GM21515 (cell line): Measurements from ENCODE around the gene ASXL1.
"Not testable (repeated sequence)": the region's sequence is repeated elsewhere in the genome, so short reads cannot be mapped to it uniquely, and the experiment has no call there.

ENCODE experiments used
- ATAC-seq: cut with Tn5 transposase; IDR thresholded peaks from one replicate; pipeline ENCODE4 v1.9.1; 2021; ENCODE audit not compliant: unreplicated experiment

Gene ASXL1

GRCh38 chr20:32359633-32360332 is 1.7 kb downstream of the ASXL1 start:
- no peak for ATAC-seq

- no peak for ATAC-seq
Measured at GRCh38 chr20:32360333-32360634, 2.2 kb downstream of the ASXL1 start.

- ATAC-seq = no peak
Measured at GRCh38 chr20:32362901-32363364, 4.8 kb downstream of the ASXL1 start.

- ATAC-seq = no peak
Measured at GRCh38 chr20:32363492-32363891, 5.4 kb downstream of the ASXL1 start.

GRCh38 chr20:32364554-32365208 is 6.5 kb downstream of the ASXL1 start:
- ATAC-seq = no peak

GRCh38 chr20:32365564-32365963 is 7.4 kb downstream of the ASXL1 start:
- ATAC-seq = no peak

- ATAC-seq = peak; percentile 42
Measured at GRCh38 chr20:32366380-32366779, 8.2 kb downstream of the ASXL1 start.

GRCh38 chr20:32368323-32368722 is 10.2 kb downstream of the ASXL1 start:
- no peak for ATAC-seq

- ATAC-seq = no peak
Measured at GRCh38 chr20:32368925-32369324, 10.8 kb downstream of the ASXL1 start.

- ATAC-seq = no peak
Measured at GRCh38 chr20:32370897-32371296, 12.8 kb downstream of the ASXL1 start.

- ATAC-seq = no peak
Measured at GRCh38 chr20:32378461-32378860, 20.3 kb downstream of the ASXL1 start.

- not testable (repeated sequence) for ATAC-seq
Measured at GRCh38 chr20:32380037-32380436, 21.9 kb downstream of the ASXL1 start.

- no peak for ATAC-seq
Measured at GRCh38 chr20:32380745-32381144, 22.6 kb downstream of the ASXL1 start.

GRCh38 chr20:32382102-32382950 is 24.2 kb downstream of the ASXL1 start:
- ATAC-seq = no peak

GRCh38 chr20:32383441-32383840 is 25.3 kb downstream of the ASXL1 start:
- not testable (repeated sequence) for ATAC-seq

- ATAC-seq = no peak
Measured at GRCh38 chr20:32385541-32385940, 27.4 kb downstream of the ASXL1 start.

GRCh38 chr20:32386091-32386490 is 28.0 kb downstream of the ASXL1 start:
- ATAC-seq = no peak

GRCh38 chr20:32387252-32387651 is 29.1 kb downstream of the ASXL1 start:
- ATAC-seq = no peak

- ATAC-seq = no peak
Measured at GRCh38 chr20:32391003-32391402, 32.9 kb downstream of the ASXL1 start.

GRCh38 chr20:32395066-32395465 is 36.9 kb downstream of the ASXL1 start:
- no peak for ATAC-seq

- ATAC-seq = no peak
Measured at GRCh38 chr20:32396646-32397160, 38.6 kb downstream of the ASXL1 start.
